NCI-H2227 (cell line): ENCODE measurements around the gene MRC2.
A peak's percentile ranks its signal among the peaks of the same experiment; 100 is the strongest.
"Not testable (repeated sequence)": the region's sequence is repeated elsewhere in the genome, so short reads cannot be mapped to it uniquely, and the experiment has no call there.

ENCODE experiments used
- DNase-seq: peaks from one replicate; lab custom pipeline; 2025; ENCODE audit not compliant: unreplicated experiment; lab: John Stamatoyannopoulos, UW

The MRC2 gene

GRCh38 chr17:62627219-62627903 lies at the start of gene MRC2:
TSS of gene MRC2 (plus strand) at chr17:62627670. CDS start at chr17:62627803, 133 bp downstream.
- DNase-seq = peak; percentile 66

- DNase-seq = no peak
Observed at GRCh38 chr17:62578757-62579487, 48.5 kb upstream of the MRC2 start.

- DNase-seq = no peak
Observed at GRCh38 chr17:62580947-62581346, 46.5 kb upstream of the MRC2 start.

- no peak for DNase-seq
Observed at GRCh38 chr17:62581764-62582163, 45.7 kb upstream of the MRC2 start.

- no peak for DNase-seq
Observed at GRCh38 chr17:62587554-62587953, 39.9 kb upstream of the MRC2 start.

GRCh38 chr17:62588109-62588508 lies 39.4 kb upstream of the MRC2 start:
- DNase-seq = no peak

GRCh38 chr17:62591333-62591732 lies 36.1 kb upstream of the MRC2 start:
- DNase-seq = no peak

GRCh38 chr17:62591822-62592221 lies 35.6 kb upstream of the MRC2 start:
- not testable (repeated sequence) for DNase-seq

- no peak for DNase-seq
Observed at GRCh38 chr17:62592341-62593099, 35.0 kb upstream of the MRC2 start.

GRCh38 chr17:62595484-62595883 lies 32.0 kb upstream of the MRC2 start:
- DNase-seq = no peak

- DNase-seq = no peak
Observed at GRCh38 chr17:62596662-62597061, 30.8 kb upstream of the MRC2 start.

GRCh38 chr17:62597150-62597549 lies 30.3 kb upstream of the MRC2 start:
- no peak for DNase-seq

GRCh38 chr17:62597920-62598319 lies 29.6 kb upstream of the MRC2 start:
- no peak for DNase-seq

GRCh38 chr17:62599964-62600657 lies 27.4 kb upstream of the MRC2 start:
- no peak for DNase-seq

GRCh38 chr17:62600805-62601204 lies 26.7 kb upstream of the MRC2 start:
- DNase-seq = no peak

- DNase-seq = no peak
Observed at GRCh38 chr17:62601471-62601870, 26.0 kb upstream of the MRC2 start.

GRCh38 chr17:62603783-62604182 lies 23.7 kb upstream of the MRC2 start:
- not testable (repeated sequence) for DNase-seq

GRCh38 chr17:62605588-62605987 lies 21.9 kb upstream of the MRC2 start:
- no peak for DNase-seq

GRCh38 chr17:62611292-62611691 lies 16.2 kb upstream of the MRC2 start:
- no peak for DNase-seq

- DNase-seq = no peak
Observed at GRCh38 chr17:62611728-62612127, 15.7 kb upstream of the MRC2 start.

- not testable (repeated sequence) for DNase-seq
Observed at GRCh38 chr17:62612289-62612688, 15.2 kb upstream of the MRC2 start.
